Measurements from ENCODE around the gene RNU6-7.
A peak's percentile ranks its signal among the peaks of the same experiment; 100 is the strongest.

Gene RNU6-7

GRCh38 chr14:32205984-32206383 lies 4.1 kb downstream of the RNU6-7 start:
- DNase-seq: no peak

- DNase-seq: no peak
Observed at GRCh38 chr14:32206552-32206951, 4.7 kb downstream of the RNU6-7 start.

- DNase-seq: no peak
Observed at GRCh38 chr14:32208490-32208889, 6.6 kb downstream of the RNU6-7 start.

GRCh38 chr14:32209471-32209870 lies 7.6 kb downstream of the RNU6-7 start:
- DNase-seq: no peak

GRCh38 chr14:32211068-32211404 lies 9.2 kb downstream of the RNU6-7 start:
- no peak for DNase-seq

- no peak for DNase-seq
Observed at GRCh38 chr14:32212833-32213232, 11.0 kb downstream of the RNU6-7 start.

- DNase-seq: no peak
Observed at GRCh38 chr14:32217301-32217700, 15.5 kb downstream of the RNU6-7 start.

GRCh38 chr14:32224737-32225377 lies 23.0 kb downstream of the RNU6-7 start:
- peak; percentile 19 for DNase-seq

- DNase-seq: no peak
Observed at GRCh38 chr14:32225378-32225920, 23.6 kb downstream of the RNU6-7 start.

- DNase-seq: no peak
Observed at GRCh38 chr14:32226056-32226455, 24.2 kb downstream of the RNU6-7 start.

GRCh38 chr14:32230181-32230580 lies 28.3 kb downstream of the RNU6-7 start:
- DNase-seq: no peak

- no peak for DNase-seq
Observed at GRCh38 chr14:32230695-32231280, 28.9 kb downstream of the RNU6-7 start.

- DNase-seq: no peak
Observed at GRCh38 chr14:32232481-32232880, 30.6 kb downstream of the RNU6-7 start.

- no peak for DNase-seq
Observed at GRCh38 chr14:32233260-32233659, 31.4 kb downstream of the RNU6-7 start.

- DNase-seq: no peak
Observed at GRCh38 chr14:32244404-32244803, 42.6 kb downstream of the RNU6-7 start.

GRCh38 chr14:32246751-32247150 lies 44.9 kb downstream of the RNU6-7 start:
- DNase-seq: no peak

GRCh38 chr14:32249371-32249770 lies 47.5 kb downstream of the RNU6-7 start:
- DNase-seq: no peak

GRCh38 chr14:32249780-32250179 lies 47.9 kb downstream of the RNU6-7 start:
- DNase-seq: no peak

- no peak for DNase-seq
Observed at GRCh38 chr14:32250681-32251080, 48.8 kb downstream of the RNU6-7 start.

- DNase-seq: no peak
Observed at GRCh38 chr14:32251530-32251929, 49.7 kb downstream of the RNU6-7 start.

Measured in activated naive CD4-positive, alpha-beta T cell treated with anti-CD3 and anti-CD28 coated beads, Interleukin-2, amount 50 U/mL, for 16 hours (primary cell).